ENCODE results near the gene EGFLAM. TPM values are rescaled to one million over a fixed set of nuclear protein-coding genes. Genes with fewer than 3 reads are reported as not detected.

Gene EGFLAM
- total and polyA plus RNA-seq, 9 of the 15 experiments (the other 6 are each of a cell fraction or from before 2014, with no cell fraction given) = 0.09 to 2.5 (median 1.0) TPM

GRCh38 chr5:38451074-38451725 lies 192.8 kb downstream of the EGFLAM start (continued):
- TF ChIP-seq ZNF224 (CRISPR knock-in tag; IDR thresholded peaks at IDR 0.05) (no peak), RAD21 (CRISPR knock-in tag; conservative IDR thresholded peaks at IDR 0.05 in 1 of 2, IDR thresholded peaks at IDR 0.05 in 1 of 2) (no peak), MCM2 (IDR thresholded peaks at IDR 0.05; ENCODE audit: low read depth) (no peak)

- POLR2A ChIA-PET = interaction anchor here (0.7 to 1.1 kb wide), 2 partner anchors 12 to 186 kb away, joined by 3 to 4 read pairs; no protein-coding TSS in a partner anchor
- Histone ChIP-seq H2AFZ (ENCODE audit: low read depth, low read length) (no peak overlapping the region), H3K9me1 (ENCODE audit: control insufficient read depth, insufficient read depth, low read length) (no peaks in the 10 kb centered on the region), H3K4me2 (ENCODE audit: insufficient read depth, low read length) (no peak overlapping the region), H3K27ac (ENCODE audit: extremely low read depth, low read depth, low read length) (no peak overlapping the region), H3K4me3 (no peak overlapping the region), H3K27me3 (ENCODE audit: control insufficient read depth in 2 of 2, insufficient read depth in 2 of 2, low read length in 2 of 2) (peaks cover 23 to 63% of the 10 kb centered on the region in 2 experiments), H3K79me2 (ENCODE audit: control insufficient read depth, insufficient read depth, low read length) (no peaks in the 10 kb centered on the region), H3K9me3 (replicated peaks; ENCODE audit: control insufficient read depth, insufficient read depth, low read depth, low read length) (no peaks in the 10 kb centered on the region), H4K20me1 (replicated peaks; ENCODE audit: control insufficient read depth, insufficient read depth, low read length) (no peaks in the 10 kb centered on the region), H3K9ac (ENCODE audit: insufficient read depth in 1 of 2, low read depth in 2 of 2, low read length in 2 of 2) (no peak overlapping the region), H3K36me3 (ENCODE audit: control insufficient read depth, insufficient read depth, low read length) (no peaks in the 10 kb centered on the region), H3K4me1 (replicated peaks in 1 of 2; ENCODE audit: control insufficient read depth in 2 of 2, insufficient read depth in 2 of 2, low read length in 2 of 2) (no peaks in the 10 kb centered on the region)
- 9% methylated on average over 4 of the region's 4 CpGs for WGBS (ENCODE audit: insufficient coverage, low coverage, missing lambda C conversion rate)
- intact Hi-C loops (cut with micrococcal nuclease) = no loop called here
- CTCF ChIA-PET (ENCODE audit: low intra/inter-chr PET ratio) = no interaction called here
- no peak for ATAC-seq
- no TSS peak for BruUV-seq (replicated peaks)
- no peak for DNase-seq (ENCODE audit: extremely low read depth in 1 of 4, low spot score in 3 of 4)
- no peak for FAIRE-seq
- in situ Hi-C loops (cut with MboI) = no loop called here
- TF ChIP-seq PCBP2 (IDR thresholded peaks at IDR 0.05; ENCODE audit: low read depth, low read length, poor library complexity, severe bottlenecking) (no peak), CHAMP1 (IDR thresholded peaks at IDR 0.05) (no peak), ETV1 (tag; conservative IDR thresholded peaks at IDR 0.05; ENCODE audit: low read depth) (no peak), NCOA2 (IDR thresholded peaks at IDR 0.05; ENCODE audit: partially characterized antibody in 2 of 2) (no peak), CREBBP (IDR thresholded peaks at IDR 0.05; ENCODE audit: low read depth, low read length) (no peak), ELF4 (CRISPR knock-in tag; IDR thresholded peaks at IDR 0.05) (no peak), BCLAF1 (IDR thresholded peaks at IDR 0.05; ENCODE audit: borderline replicate concordance in 1 of 2, control insufficient read depth in 1 of 2, low read depth in 2 of 2, low read length in 1 of 2) (no peak), RBM34 (IDR thresholded peaks at IDR 0.05; ENCODE audit: borderline replicate concordance, insufficient read depth, low read length) (no peak), ZNF24 (IDR thresholded peaks at IDR 0.05) (no peak), MAFK (IDR thresholded peaks at IDR 0.05; ENCODE audit: low read length) (no peak), MLX (CRISPR knock-in tag; conservative IDR thresholded peaks at IDR 0.05) (no peak)
Observed at GRCh38 chr5:38452201-38452600, 193.8 kb downstream of the EGFLAM start.

Data from K562 (cell line).